ENCODE results near the gene ANK3. TPM values are rescaled to one million over a fixed set of nuclear protein-coding genes. Genes with fewer than 3 reads are reported as not detected.
A peak's percentile ranks its signal among the peaks of the same experiment; 100 is the strongest.
"Not testable (repeated sequence)": the region's sequence is repeated elsewhere in the genome, so short reads cannot be mapped to it uniquely, and the experiment has no call there.

ANK3 gene
- total RNA-seq, 1 donor from 2014 or later, result 188 TPM

DNA sequence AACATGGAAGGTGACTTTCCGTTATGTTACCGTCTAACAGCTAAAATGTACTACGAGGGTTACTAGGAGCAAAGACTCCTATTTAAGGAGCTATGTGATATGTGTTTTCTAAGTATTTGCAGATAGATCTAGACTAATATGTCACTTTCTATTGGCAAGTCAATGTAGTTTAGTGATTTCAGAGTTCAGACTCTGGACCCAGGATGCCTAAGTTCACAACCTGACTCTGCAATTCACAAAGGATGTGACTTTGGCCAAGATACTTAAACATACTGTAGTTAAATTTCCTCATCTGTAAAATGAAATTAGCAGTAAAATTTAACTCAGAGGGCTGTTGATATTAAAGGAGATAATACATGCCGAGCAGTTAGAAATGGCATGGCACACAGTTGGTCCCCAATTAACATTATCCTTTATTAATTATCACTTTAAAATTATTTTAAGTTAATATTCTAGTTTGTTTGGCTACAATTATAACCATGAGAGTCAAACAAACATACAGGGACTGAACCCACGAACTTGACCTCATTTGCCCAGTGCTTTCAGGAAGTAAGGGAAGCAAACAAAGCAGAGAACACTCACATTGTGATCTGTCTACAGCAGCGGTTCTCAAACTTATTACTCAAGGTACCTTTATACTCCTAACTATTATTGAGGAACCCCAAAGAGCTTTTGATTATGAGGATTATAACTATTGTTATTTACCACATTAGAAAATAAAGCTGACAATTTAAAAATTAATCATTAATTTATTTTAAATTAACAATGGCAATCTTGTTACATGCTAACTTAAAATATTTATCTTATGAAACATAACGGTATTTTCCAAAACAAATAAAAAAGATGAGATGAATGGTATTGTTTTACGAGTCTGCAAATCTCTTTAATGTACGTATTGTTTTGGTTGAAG lies 94.4 kb downstream of the ANK3 start:
- DNase-seq (no peak), ATAC-seq (no peak)
- intact Hi-C loops (cut with micrococcal nuclease), result no loop called here

DNA sequence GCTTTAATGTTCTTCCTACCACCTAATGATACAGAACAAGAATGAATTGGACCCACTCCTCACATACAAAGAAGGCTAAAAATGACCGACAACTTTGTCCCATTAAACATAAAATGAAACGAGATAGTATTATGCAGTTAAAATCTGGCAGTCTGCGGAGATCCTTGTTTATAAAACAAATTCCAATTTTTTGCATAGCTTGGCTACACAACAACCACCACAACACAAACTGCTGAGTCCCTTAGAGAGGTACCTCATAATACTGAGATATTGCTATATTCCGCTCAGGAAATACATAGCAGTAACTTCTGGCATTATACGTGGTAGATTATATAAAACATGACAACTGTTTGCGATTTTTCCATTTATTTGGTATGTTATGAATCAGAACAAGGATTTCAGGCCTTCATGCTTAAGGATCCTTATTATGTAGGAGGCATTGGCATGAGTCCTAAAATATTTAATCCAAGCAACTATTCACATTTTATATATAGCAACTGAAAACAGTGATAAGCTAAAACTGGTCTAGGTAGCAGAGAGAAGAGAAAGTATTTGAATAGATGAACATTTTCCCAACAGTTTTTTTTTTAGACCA lies 96.0 kb downstream of the ANK3 start:
- ATAC-seq (no peak), DNase-seq (no peak)
- intact Hi-C loops (cut with micrococcal nuclease), result no loop called here

DNA sequence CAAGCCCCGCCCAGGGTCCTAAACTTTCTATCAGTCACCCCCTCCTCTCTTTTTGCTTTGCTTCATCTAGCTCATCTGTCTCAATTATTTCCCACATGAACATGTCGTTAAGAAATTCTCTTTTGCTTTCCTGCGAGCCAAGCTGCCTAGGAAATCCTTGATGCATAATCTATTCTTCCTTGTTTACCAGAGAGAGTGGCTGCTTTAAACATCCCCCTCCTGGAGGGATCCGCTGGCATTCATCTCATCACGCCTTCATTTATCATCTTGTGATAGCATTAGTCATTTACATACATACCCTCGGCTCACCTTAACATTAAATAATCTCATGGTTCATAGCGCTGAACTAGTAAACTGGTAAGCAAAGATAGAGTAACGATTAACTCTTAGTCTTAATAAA lies 96.7 kb downstream of the ANK3 start:
- ATAC-seq (peak; percentile 7), DNase-seq (no peak)
- intact Hi-C loops (cut with micrococcal nuclease), result no loop called here

DNA sequence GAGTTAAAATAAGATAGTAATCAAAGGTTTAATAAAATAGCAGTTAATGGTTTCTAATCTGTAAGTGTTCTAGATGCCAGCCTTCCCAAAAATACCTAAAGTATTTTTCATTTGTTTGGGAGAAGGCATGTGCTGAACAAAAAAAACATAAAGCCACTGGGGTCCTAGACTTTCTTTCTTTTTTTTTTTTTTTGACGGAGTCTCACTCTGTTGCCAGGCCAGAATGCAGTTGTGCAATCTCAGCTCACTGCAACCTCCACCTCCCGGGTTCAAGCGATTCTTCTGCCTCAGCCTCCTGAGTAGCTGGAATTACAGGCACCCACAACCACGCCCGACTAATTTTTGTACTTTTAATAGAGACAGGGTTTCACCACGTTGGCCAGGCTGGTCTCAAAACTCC lies 97.1 kb downstream of the ANK3 start:
- DNase-seq; intact Hi-C loops (cut with micrococcal nuclease); ATAC-seq: not testable (repeated sequence)

DNA sequence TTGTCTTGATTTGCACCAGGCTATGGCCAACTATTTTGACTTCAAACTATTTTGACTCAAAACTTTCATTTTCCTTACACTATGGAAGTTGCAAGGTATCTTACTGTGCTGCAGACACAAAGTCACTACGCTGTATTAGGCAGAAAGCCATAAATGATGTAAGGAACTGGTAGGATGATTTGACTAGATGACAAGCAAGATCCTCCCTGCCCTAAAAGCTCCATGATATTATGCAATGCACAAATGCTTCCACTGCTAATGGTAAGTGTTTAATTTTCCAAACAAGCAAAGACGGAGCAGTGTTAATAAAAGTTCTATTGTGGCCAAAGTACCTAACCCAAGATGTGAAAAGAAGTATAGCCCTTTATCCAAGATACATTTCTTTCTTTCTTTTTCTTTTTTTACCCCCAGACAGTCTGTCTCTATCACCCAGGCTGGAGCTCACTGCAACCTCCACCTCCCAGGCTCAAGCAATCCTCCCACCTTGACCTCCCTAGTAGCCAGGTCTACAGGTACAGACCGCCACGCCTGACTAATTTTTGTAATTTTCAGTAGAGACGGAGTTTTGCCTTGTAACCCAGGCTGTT lies 98.2 kb downstream of the ANK3 start:
- peak; percentile 29 for ATAC-seq
- no peak for DNase-seq
- intact Hi-C loops (cut with micrococcal nuclease), result no loop called here

DNA sequence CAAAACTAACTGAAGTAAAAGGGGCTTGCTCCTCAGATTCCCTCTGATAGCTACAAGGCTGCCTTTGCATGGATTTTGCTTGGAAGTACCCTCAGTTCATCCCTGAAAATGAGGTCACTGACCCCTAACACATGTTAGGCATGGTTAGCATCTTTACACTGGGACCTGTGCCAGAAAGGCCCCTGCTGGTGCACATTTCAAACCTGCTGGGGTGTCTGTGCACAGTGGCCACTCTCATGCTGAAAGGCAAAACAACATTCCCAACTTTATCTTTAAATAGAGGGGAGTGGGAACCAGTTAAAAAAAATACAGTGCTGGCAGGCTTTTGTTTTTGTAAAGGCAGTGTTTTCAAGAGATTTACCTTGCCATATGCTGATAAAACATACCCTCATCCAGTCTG lies 99.1 kb downstream of the ANK3 start:
- intact Hi-C loops (cut with micrococcal nuclease), result no loop called here
- ATAC-seq (peak; percentile 31), DNase-seq (no peak)

DNA sequence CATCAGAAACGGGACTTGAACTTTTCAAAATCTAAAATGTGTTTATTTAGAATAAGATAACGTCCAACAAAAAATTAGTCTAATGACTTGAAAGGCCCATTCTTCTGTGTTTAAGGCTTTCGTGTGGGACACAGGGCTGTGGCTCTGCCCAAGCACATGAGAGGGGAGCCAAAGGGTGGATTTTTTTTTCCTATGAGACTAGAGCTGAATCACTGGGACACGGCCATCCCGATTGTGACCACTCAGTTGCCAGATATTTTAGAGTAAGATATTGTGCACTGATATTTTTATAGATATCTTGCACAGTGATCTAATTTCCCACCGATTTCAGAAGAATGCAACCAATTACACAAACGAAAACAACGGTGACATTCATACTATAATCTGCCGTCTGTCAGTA lies 99.9 kb downstream of the ANK3 start:
- intact Hi-C loops (cut with micrococcal nuclease), result no loop called here
- ATAC-seq (peak; percentile 50), DNase-seq (no peak)

DNA sequence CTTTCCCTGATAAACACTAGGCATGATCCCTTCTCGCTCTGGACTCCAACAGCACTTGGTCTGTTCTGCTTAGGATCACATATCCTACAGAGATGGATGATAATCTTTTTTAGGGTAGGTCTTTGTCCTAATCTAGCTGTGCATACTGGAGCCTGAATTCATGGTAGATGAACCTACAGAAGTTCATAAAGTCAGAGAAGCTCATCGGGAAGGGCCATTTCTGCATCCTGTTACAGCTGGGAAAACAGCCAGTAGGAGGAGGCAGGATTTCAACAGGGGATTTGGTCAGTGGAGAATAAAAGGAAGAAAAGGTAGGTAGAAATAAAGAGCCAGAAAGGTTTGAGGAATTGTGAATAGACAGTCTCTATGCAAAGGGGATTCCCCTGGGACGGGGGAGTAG lies 101.4 kb downstream of the ANK3 start:
- intact Hi-C loops (cut with micrococcal nuclease), result no loop called here
- ATAC-seq (no peak), DNase-seq (no peak)

DNA sequence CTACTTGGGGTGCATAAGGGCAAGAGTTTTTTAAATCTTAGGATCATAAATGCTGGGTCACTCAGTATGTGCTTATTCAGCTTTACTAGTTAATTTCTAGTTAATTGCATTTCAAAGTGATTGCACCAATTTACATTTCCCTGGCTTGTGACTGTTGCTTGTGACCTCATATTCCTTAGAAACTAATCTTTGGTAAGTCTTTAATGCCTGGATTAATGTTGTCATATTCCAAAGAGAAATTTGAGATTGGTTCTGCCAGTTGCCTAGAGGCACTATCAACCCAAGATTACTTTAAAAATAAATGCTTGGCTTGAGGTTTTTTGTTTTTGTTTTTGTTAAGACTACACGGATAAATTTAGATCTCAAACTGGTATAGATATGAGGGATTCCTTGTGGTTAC lies 103.1 kb downstream of the ANK3 start:
- intact Hi-C loops (cut with micrococcal nuclease), result no loop called here
- no peak for ATAC-seq
- no peak for DNase-seq

DNA sequence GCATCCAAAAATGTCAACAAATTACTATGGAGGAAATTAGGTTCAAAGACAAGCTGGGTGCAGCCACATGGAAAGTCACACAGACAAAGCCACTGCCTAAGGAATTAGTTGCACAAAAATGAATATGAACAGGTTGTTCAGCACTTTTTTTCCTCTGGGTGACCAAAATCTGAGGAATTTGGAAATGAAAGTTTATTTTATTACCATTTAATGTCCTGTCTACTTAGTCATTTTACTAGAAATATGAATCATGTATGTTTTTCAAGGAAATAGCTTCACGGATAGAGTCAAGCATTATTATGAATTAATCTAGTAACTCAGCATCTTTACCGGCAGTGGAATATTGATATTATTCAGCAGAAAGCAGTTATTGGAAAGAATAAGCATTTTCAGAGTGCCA lies 106.3 kb downstream of the ANK3 start:
- intact Hi-C loops (cut with micrococcal nuclease), result no loop called here
- DNase-seq (no peak), ATAC-seq (no peak)

DNA sequence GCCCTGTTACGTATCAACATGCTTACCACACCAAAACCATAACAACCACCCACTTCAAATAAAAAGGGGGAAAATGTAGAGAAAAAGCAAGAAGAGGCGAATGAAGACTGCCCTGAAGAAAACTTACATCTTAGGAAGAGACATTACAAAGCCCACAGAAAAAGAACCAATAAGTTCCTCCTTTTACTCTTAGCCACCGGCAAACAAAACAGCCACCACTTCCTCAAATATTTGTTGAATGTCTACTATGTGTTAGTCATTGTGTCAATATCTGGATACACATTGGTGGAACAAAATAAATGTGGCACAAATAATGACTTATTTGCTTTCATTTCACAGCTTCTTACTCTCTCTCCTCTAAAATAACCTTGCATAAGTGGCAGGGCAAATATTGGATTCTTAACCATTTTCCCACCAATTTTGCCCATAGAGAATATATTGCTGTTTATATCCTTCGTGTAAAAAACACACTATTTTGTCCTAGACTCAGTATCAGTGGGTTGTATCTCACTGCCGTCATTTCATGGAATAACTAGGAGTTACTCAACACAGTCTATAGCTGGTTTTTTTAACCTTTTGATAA lies 106.8 kb downstream of the ANK3 start:
- no peak for DNase-seq
- intact Hi-C loops (cut with micrococcal nuclease), result no loop called here
- no peak for ATAC-seq

DNA sequence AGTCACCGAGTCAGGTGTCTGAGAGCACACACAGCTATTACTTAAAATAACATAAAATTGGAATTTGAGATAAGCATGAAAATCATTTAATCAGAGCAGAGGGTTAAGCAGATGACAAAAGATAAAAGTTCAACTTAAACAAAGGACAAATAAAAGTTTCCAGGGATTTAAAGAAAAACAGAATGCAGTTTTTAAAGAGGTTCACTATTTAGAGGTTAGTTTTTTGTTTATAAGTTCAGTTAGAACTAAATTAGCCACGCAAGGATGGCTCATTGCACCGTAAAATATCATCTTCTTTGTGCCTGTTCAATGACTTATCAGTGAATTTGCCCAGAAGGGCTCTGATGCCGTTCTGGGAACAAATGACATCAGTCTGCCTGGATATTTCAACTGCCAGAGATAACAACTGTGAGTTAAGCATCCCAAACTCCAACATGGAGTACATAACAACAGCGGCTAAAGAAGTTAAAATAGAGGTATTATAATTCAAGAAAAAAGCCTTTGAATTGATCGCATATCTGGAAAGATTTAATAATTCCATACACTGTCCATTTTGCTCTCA lies 107.8 kb downstream of the ANK3 start:
- DNase-seq, result no peak
- ATAC-seq, result peak; percentile 86
- intact Hi-C loops (cut with micrococcal nuclease), result no loop called here

DNA sequence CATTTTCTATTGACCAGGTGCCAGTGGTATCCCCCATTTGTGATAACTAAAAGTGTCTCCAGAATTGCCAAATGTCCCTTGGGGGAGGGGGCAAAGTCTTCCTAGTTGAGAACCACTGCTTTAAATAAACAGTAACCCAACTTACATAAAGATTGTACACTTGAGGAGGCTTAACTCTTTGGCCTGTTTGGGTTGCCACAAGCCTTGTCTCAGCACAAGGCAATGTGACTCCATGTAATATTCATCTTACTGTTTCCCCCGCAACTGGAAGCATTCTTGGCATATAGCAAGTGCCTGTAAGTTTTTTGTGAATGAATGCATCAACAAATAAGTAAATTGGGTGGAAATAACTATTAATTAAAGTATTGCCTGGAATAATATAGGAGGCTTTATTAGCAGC lies 108.3 kb downstream of the ANK3 start:
- ATAC-seq (peak; percentile 44), DNase-seq (no peak)
- intact Hi-C loops (cut with micrococcal nuclease), result no loop called here

DNA sequence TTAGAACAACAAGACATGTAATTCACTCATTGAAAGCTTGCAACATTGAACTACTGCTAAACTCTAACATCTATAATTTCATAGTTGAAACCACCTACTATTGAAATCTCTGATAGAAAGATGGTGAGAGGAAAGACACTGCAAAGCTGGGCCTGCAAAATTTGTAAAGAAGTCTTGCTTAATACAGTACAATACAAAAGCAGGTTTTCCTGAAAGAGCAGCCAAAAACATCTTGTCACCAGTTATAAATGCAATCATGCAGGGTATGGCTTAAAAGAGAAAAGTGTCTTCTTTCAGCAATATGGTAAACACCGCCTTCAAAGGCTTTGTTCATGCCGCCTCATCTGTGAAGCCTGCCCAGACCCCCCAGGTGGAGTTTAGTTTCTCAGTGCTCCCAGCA lies 109.2 kb downstream of the ANK3 start:
- DNase-seq (no peak), ATAC-seq (no peak)
- intact Hi-C loops (cut with micrococcal nuclease), result no loop called here

DNA sequence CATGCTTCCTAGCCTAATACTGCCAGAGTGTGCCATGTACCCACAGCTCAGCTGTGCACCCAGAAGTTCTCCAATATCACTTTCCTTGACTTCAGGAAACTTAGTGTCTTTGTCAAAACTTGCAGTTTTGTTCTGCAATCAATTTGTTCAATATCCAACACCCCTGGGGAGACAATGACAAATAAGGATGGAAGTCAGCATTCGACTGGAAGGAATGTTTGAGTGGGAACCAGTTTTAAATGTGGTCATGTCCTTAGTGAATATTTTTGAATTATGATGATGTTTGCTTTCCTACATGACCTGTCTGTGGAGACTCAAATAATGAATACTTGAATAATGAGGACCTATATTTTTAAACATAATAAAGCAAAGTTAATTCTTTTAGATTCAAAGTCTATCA lies 112.0 kb downstream of the ANK3 start:
- no peak for ATAC-seq
- DNase-seq, result no peak
- intact Hi-C loops (cut with micrococcal nuclease), result no loop called here

DNA sequence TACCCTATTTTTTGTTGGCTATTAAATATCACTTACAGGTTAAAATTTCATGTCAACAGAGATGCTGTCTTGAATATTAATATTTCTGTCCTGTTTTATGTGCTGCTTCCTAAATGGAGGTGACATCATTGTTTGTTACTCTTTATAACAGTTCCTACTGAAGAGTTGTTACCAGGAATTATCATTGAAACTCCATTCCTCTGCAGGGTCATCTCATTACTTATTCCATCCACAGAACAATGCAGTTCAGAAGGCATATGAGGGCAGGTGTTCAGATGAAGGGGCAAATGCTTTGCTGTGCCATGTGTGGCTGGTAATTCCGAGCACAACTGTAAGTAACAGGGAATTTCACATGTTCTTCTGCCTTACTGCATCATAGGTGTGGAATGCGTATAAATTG lies 113.4 kb downstream of the ANK3 start:
- intact Hi-C loops (cut with micrococcal nuclease), result no loop called here

DNA sequence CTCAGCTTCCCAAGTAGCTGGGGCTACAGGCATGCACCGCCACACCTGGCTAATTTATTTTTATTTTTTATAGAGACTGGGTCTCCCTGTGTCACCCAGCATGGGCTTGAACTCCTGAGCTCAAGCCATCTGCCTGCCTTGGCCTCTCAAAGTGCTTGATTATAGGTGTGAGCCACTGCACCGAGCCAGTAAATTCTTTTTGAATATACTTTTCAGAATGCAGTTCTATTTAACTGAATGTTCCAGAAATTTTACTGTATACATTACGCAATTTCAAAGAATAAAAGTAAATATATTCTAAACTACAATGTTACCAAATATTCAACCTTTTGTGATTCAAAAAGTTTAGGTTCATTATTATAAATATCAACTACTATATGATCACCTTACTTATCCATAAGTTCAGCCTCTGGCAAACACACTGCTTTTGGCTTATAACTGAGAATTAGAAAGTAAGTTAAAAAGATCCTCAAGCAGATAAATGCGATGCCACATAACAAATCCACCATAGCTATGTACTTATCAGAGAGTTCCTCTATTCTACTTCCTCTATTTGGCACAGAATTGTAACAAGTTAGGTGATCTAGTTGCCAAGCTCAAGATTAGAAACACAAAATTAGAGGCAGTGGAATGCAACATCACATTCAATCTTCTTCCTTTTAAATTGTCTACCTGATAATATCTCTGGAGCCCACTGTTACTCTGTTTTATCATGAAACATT lies 118.2 kb downstream of the ANK3 start:
- intact Hi-C loops (cut with micrococcal nuclease), result no loop called here
- DNase-seq, result no peak
- no peak for ATAC-seq

More for the DNA sequence above, 113.4 kb downstream of the ANK3 start:
- ATAC-seq (peak; percentile 34), DNase-seq (no peak)

DNA sequence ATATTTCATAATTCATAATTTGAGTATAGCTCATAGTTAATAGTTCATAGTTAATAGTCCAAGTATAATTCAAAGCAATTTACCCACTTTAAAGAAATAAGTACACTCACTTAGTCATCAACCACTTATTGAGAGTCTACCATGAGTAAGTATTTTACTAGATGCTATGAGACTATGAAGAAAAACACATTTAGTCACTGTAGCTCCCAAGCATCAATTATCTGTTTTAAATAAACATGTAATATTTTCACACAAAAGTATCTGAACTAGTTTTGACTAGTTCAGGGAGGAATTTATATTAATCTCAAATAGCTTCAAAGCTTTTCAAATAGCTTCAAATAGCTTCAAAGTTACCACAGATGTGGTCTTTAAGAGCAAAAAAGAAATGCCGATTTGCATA lies 119.2 kb downstream of the ANK3 start:
- intact Hi-C loops (cut with micrococcal nuclease), result no loop called here
- DNase-seq, result no peak
- no peak for ATAC-seq

DNA sequence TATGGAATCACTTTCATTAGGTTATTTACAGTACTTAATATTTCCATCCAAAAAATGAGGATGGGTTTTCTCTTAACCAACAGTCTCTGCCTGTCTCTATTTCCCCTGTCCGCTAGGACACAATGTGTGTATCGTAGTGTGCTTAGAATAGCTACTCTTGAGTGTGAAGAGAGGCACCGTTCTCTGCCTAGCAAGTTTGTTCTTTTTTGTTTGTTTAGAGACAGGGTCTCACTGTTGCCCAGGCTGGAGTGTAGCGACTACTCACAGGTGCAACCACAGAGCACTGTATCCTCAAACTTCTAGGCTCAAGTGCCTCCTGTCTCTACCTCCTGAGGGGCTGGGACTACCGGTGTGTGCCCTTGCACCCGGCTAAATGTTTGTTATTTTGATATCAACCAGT lies 121.9 kb downstream of the ANK3 start:
- intact Hi-C loops (cut with micrococcal nuclease), result no loop called here
- DNase-seq (no peak), ATAC-seq (peak; percentile 85)
